HepG2 (cell line): ENCODE results near the gene ZNF391. TPM values are rescaled to one million over a fixed set of nuclear protein-coding genes. Genes with fewer than 3 reads are reported as not detected.

Experiments
- ATAC-seq: fragments of 200-7000 bp; cut with Tn5 transposase; 3 replicates; pipeline ENCODE4 v1.9.1; 2020; ENCODE audit warnings: mild to moderate bottlenecking, moderate library complexity
- BruUV-seq: library from RNA; stranded (reverse); fragments of 400-500 nt; replicated peaks from 2 replicates; lab custom pipeline; 2021; lab: Mats Ljungman, UMichigan
- CTCF ChIA-PET: fragments of 300-600 bp; formaldehyde crosslinking; extraction: SDS; loops from one replicate; lab custom pipeline; 2021; ENCODE audit warnings: low total read pairs, inconsistent platforms, low intra/inter-chr PET ratio; lab: Yijun Ruan, JAX
- POLR2A ChIA-PET: fragments of 350-600 bp; sonication (Branson Sonifier 250); formaldehyde crosslinking; loops from one replicate; lab custom pipeline; 2020; ENCODE audit warnings: antibody characterized with exemption, inconsistent platforms; lab: Yijun Ruan, JAX
- DNase-seq: peaks from one replicate; pipeline ENCODE4 v3.0.0-alpha.2; 2015; ENCODE audit warnings: low spot score
- FAIRE-seq: peaks from 3 replicates; lab custom pipeline; 2011; peaks lifted over from hg19 to GRCh38; lab: Jason Lieb, UNC
- H2AFZ ChIP-seq: one replicate; pipeline ENCODE4 v1.6.1; 2011; ENCODE audit warnings: low read length, inconsistent platforms
- H3K27ac ChIP-seq: fragments of 300-600 bp; 3 replicates; pipeline ENCODE4 v1.8.0; 2011; ENCODE audit warnings: mixed run types, mild to moderate bottlenecking, mixed read lengths, low read length, inconsistent platforms; ENCODE audit not compliant: insufficient read depth; ENCODE audit errors: extremely low read length
- H3K27me3 ChIP-seq, 2 experiments: fragments of 200-600 bp in 1 of 2; 2 replicates in 1 of 2; 3 replicates in 1 of 2; pipeline versions ENCODE4 v1.6.0 to v1.8.0; 2011; ENCODE audit warnings: low read length in 2 of 2, mild to moderate bottlenecking in 2 of 2, moderate library complexity in 2 of 2, inconsistent platforms in 1 of 2; ENCODE audit not compliant: insufficient read depth in 2 of 2, control insufficient read depth in 1 of 2
- H3K36me3 ChIP-seq, 2 experiments: fragments of 200-600 bp in 1 of 2; replicated peaks in 1 of 2; 2 replicates in 1 of 2; 3 replicates in 1 of 2; pipeline versions ENCODE4 v1.5.1 to v1.8.0; 2011; ENCODE audit warnings: low read length in 2 of 2, inconsistent platforms in 1 of 2; ENCODE audit not compliant: insufficient read depth in 2 of 2, control insufficient read depth in 1 of 2
- H3K4me1 ChIP-seq: 2 replicates; pipeline ENCODE4 v1.5.1; 2012; ENCODE audit warnings: low read length, inconsistent platforms; ENCODE audit not compliant: insufficient read depth
- H3K4me2 ChIP-seq: 2 replicates; pipeline ENCODE4 v1.6.0; 2011; ENCODE audit warnings: low read depth, low read length, inconsistent platforms
- H3K4me3 ChIP-seq, 3 experiments: fragments of 200-600 bp in 1 of 3; sonication (generic), shearing (Covaris generic) in 1 of 3; replicated peaks in 1 of 3; 2 replicates each; pipeline ENCODE4 v1.5.1; 2011 to 2016; ENCODE audit warnings: low read length in 3 of 3, inconsistent platforms in 2 of 3, low read depth in 2 of 3, mild to moderate bottlenecking in 2 of 3, control low read depth in 1 of 3, mixed read lengths in 1 of 3; ENCODE audit not compliant: insufficient read depth in 1 of 3
- H3K79me2 ChIP-seq: one replicate; pipeline ENCODE4 v1.6.1; 2011; ENCODE audit warnings: low read length, inconsistent platforms; ENCODE audit not compliant: insufficient read depth
- H3K9ac ChIP-seq: 2 replicates; pipeline ENCODE4 v1.6.0; 2011; ENCODE audit warnings: mild to moderate bottlenecking, low read depth, low read length, inconsistent platforms; ENCODE audit not compliant: insufficient read depth
- H3K9me3 ChIP-seq: 2 replicates; pipeline ENCODE4 v1.5.1; 2012; ENCODE audit warnings: mild to moderate bottlenecking, low read length
- H4K20me1 ChIP-seq: 2 replicates; pipeline ENCODE4 v1.6.0; 2011; ENCODE audit warnings: inconsistent platforms, mild to moderate bottlenecking, low read length, moderate library complexity; ENCODE audit not compliant: insufficient read depth
- AGO2 ChIP-seq: fragments of 200-400 bp; formaldehyde crosslinking; optimal IDR thresholded peaks from 2 replicates; pipeline ENCODE3; 2017; ENCODE audit warnings: mild to moderate bottlenecking, low read depth, low read length, moderate library complexity
- AKAP8 ChIP-seq: sonication (generic); formaldehyde crosslinking; IDR thresholded peaks from 2 replicates; pipeline ENCODE4 v1.5.1; 2020; ENCODE audit warnings: mild to moderate bottlenecking, missing genetic modification reagents
- AKNA ChIP-seq: sonication (generic); formaldehyde crosslinking; IDR thresholded peaks from 2 replicates; pipeline ENCODE4 v1.4.0; 2020; ENCODE audit warnings: missing genetic modification reagents, borderline replicate concordance
- ARHGAP35 ChIP-seq: sonication (generic); formaldehyde crosslinking; IDR thresholded peaks from 2 replicates; pipeline ENCODE4 v1.9.0; 2022; ENCODE audit warnings: mild to moderate bottlenecking, inconsistent platforms, moderate library complexity, missing genetic modification reagents, borderline replicate concordance
- CENPT ChIP-seq: sonication (generic); formaldehyde crosslinking; IDR thresholded peaks from 2 replicates; pipeline ENCODE4 v1.8.0; 2022; ENCODE audit warnings: low read depth, mild to moderate bottlenecking, moderate library complexity, missing genetic modification reagents
- ETV6 ChIP-seq: sonication (generic); formaldehyde crosslinking; conservative IDR thresholded peaks from 2 replicates; pipeline ENCODE4 v1.4.0; 2020; ENCODE audit warnings: missing genetic modification reagents
- HOXA5 ChIP-seq: sonication (generic); formaldehyde crosslinking; IDR thresholded peaks from 2 replicates; pipeline ENCODE4 v1.4.0; 2020; ENCODE audit warnings: missing genetic modification reagents
- IKZF4 ChIP-seq: sonication (generic); formaldehyde crosslinking; IDR thresholded peaks from 2 replicates; pipeline ENCODE4 v1.5.1; 2020; ENCODE audit warnings: borderline replicate concordance, mild to moderate bottlenecking, low read depth, missing genetic modification reagents; ENCODE audit errors: not compliant biosample characterization
- RFXANK ChIP-seq: IDR thresholded peaks from 2 replicates; pipeline ENCODE4 v1.6.1; 2016
- SCMH1 ChIP-seq: sonication (generic); formaldehyde crosslinking; IDR thresholded peaks from 2 replicates; pipeline ENCODE4 v1.9.0; 2021; ENCODE audit warnings: missing genetic modification reagents, mild to moderate bottlenecking, borderline replicate concordance
- ZNF34 ChIP-seq: sonication (generic); formaldehyde crosslinking; IDR thresholded peaks from 2 replicates; pipeline ENCODE4 v1.4.0; 2020; ENCODE audit warnings: mild to moderate bottlenecking, missing genetic modification reagents, borderline replicate concordance
- ZNF432 ChIP-seq: sonication (generic); formaldehyde crosslinking; IDR thresholded peaks from 2 replicates; pipeline ENCODE4 v1.5.0; 2020; ENCODE audit warnings: missing genetic modification reagents, mild to moderate bottlenecking, borderline replicate concordance
- ZNF451 ChIP-seq: sonication (generic); formaldehyde crosslinking; IDR thresholded peaks from 2 replicates; pipeline ENCODE4 v1.5.0; 2020; ENCODE audit warnings: mild to moderate bottlenecking, missing genetic modification reagents
- WGBS: methylation state at CpG from one replicate; pipeline ENCODE4 v1.1.6; 2017; ENCODE audit warnings: low lambda C conversion rate; 5-methylcytosine and 5-hydroxymethylcytosine counted together
- in situ Hi-C: cut with HindIII; loops from 2 replicates; pipeline ENCODE4 v1.10.0; 2017; ENCODE audit warnings: low pct_unique_long_range_greater_than_20kb; ENCODE audit not compliant: extremely low pct_ligation_motif_present
- intact Hi-C: fragments of 100-400 bp; cut with micrococcal nuclease; formaldehyde crosslinking; loops from one replicate; pipeline ENCODE4 v1.10.0; 2022; ENCODE audit not compliant: unreplicated experiment
- polyA plus RNA-seq, 8 experiments: library from polyadenylated mRNA; depleted of rRNA in 3 of 8; stranded (reverse) in 7 of 8; unstranded in 1 of 8; fragments of >200 nt; fragmentation: Illumina TruSeq in 4 of 8; extraction: Trizol in 4 of 8; gene quantifications; 2 replicates each; pipeline versions ENCODE4 v1.2.1 to v1.2.3, GENCODE V29; 2011 to 2016; ENCODE audit warnings: low read depth in 4 of 8, missing spikeins in 1 of 8, mixed read lengths in 1 of 8; ENCODE audit not compliant: insufficient read depth in 1 of 8
- total RNA-seq, 5 experiments: library from RNA; depleted of rRNA; stranded (reverse); fragments of >200 nt; fragmentation: Illumina TruSeq; extraction: Trizol; gene quantifications; 2 replicates each; pipeline ENCODE4 v1.2.3, GENCODE V29; 2016; ENCODE audit warnings: low read depth in 1 of 5
- TF ChIP-seq, protein P1 (sequence below): sonication (generic); formaldehyde crosslinking; IDR thresholded peaks from 2 replicates; pipeline ENCODE4 v1.4.0; 2020; ENCODE audit warnings: missing genetic modification reagents
- TF ChIP-seq, protein P2 (sequence below): sonication (generic); formaldehyde crosslinking; IDR thresholded peaks from 2 replicates; pipeline ENCODE4 v1.4.0; 2020; ENCODE audit warnings: low read depth, mild to moderate bottlenecking, missing genetic modification reagents

The ZNF391 gene
- total and polyA plus RNA-seq, 2 of the 13 experiments (the other 11 are each of a cell fraction or from before 2014, with no cell fraction given) = 0.78 to 1.7 TPM

GRCh38 chr6:27442932-27443331 lies 54.4 kb downstream of the ZNF391 start:
- no TSS peak for BruUV-seq
- Histone ChIP-seq H3K9ac (no peak overlapping the region), H3K4me3 (no peak overlapping the region), H3K79me2 (no peaks in the 10 kb centered on the region), H3K36me3 (no peaks in the 10 kb centered on the region), H3K4me2 (no peak overlapping the region), H2AFZ (no peak overlapping the region), H4K20me1 (no peaks in the 10 kb centered on the region), H3K27ac (no peak overlapping the region), H3K9me3 (peaks cover 63% of the 10 kb centered on the region), H3K4me1 (no peaks in the 10 kb centered on the region), H3K27me3 (no peaks in the 10 kb centered on the region)
- POLR2A ChIA-PET = no interaction called here
- WGBS = 23% methylated on average over 1 of the region's 1 CpG
- ATAC-seq (no peak), FAIRE-seq (no peak), DNase-seq (no peak)
- in situ Hi-C loops (no loop called here), intact Hi-C loops (no loop called here)
- TF ChIP-seq ETV6 (CRISPR knock-in tag) = no peak
- TF ChIP-seq ZNF34 = no peak
- TF ChIP-seq SCMH1 (CRISPR knock-in tag) = no peak
- TF ChIP-seq ARHGAP35 (CRISPR knock-in tag) = no peak
- TF ChIP-seq AGO2 = no peak
- TF ChIP-seq CENPT (CRISPR knock-in tag) = no peak
- no peak for TF ChIP-seq ZNF432 (CRISPR knock-in tag)
- TF ChIP-seq HOXA5 (CRISPR knock-in tag) = no peak
- TF ChIP-seq ZNF451 = no peak
- no peak for TF ChIP-seq IKZF4 (CRISPR knock-in tag)
- no peak for TF ChIP-seq AKNA (CRISPR knock-in tag)
- no peak for TF ChIP-seq AKAP8 (CRISPR knock-in tag)
- TF ChIP-seq RFXANK (CRISPR knock-in tag) = no peak
- TF ChIP-seq, protein P1, sequence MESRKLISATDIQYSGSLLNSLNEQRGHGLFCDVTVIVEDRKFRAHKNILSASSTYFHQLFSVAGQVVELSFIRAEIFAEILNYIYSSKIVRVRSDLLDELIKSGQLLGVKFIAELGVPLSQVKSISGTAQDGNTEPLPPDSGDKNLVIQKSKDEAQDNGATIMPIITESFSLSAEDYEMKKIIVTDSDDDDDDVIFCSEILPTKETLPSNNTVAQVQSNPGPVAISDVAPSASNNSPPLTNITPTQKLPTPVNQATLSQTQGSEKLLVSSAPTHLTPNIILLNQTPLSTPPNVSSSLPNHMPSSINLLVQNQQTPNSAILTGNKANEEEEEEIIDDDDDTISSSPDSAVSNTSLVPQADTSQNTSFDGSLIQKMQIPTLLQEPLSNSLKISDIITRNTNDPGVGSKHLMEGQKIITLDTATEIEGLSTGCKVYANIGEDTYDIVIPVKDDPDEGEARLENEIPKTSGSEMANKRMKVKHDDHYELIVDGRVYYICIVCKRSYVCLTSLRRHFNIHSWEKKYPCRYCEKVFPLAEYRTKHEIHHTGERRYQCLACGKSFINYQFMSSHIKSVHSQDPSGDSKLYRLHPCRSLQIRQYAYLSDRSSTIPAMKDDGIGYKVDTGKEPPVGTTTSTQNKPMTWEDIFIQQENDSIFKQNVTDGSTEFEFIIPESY (CRISPR knock-in tag) = no peak
- TF ChIP-seq, protein P2, sequence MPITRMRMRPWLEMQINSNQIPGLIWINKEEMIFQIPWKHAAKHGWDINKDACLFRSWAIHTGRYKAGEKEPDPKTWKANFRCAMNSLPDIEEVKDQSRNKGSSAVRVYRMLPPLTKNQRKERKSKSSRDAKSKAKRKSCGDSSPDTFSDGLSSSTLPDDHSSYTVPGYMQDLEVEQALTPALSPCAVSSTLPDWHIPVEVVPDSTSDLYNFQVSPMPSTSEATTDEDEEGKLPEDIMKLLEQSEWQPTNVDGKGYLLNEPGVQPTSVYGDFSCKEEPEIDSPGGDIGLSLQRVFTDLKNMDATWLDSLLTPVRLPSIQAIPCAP (CRISPR knock-in tag) = no peak
- TF ChIP-seq, all 625 proteins: peak for 0
- CTCF ChIA-PET = no interaction called here
